DND-41 (cell line): ENCODE data around the gene STAB2.

ENCODE experiments used
- EZH2 ChIP-seq: IDR thresholded peaks from 3 replicates; pipeline ENCODE4 v1.6.1; 2012; ENCODE audit warnings: borderline replicate concordance, low read depth, mild to moderate bottlenecking, moderate library complexity, low read length, inconsistent platforms; ENCODE audit not compliant: severe bottlenecking
- TF ChIP-seq, protein P1 (sequence below): IDR thresholded peaks from 2 replicates; pipeline ENCODE4 v1.5.1; 2012; ENCODE audit warnings: borderline replicate concordance, low read length, moderate library complexity, mild to moderate bottlenecking; ENCODE audit not compliant: poor library complexity, severe bottlenecking; ENCODE audit errors: extremely low read depth

DNA sequence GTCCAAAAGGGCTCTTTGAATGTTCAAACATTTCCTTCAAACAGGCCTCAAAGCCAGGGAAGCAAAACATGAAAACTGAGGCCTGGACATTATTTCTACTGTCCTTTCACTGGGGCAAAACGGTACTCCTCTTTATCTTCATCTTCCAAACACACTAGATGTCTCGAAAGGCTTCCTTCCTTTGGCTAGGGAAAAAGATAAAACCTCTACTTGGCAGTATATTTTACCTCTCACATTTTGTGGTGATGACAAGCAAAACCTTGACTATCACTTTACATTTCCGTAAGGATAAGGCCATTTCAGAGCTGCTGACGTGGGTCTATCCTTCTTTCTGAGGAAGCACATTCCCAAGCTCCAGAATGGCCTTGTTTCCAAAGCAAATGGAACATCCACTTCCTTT, 9.9 kb downstream of the STAB2 start:
- TF ChIP-seq, protein P1, sequence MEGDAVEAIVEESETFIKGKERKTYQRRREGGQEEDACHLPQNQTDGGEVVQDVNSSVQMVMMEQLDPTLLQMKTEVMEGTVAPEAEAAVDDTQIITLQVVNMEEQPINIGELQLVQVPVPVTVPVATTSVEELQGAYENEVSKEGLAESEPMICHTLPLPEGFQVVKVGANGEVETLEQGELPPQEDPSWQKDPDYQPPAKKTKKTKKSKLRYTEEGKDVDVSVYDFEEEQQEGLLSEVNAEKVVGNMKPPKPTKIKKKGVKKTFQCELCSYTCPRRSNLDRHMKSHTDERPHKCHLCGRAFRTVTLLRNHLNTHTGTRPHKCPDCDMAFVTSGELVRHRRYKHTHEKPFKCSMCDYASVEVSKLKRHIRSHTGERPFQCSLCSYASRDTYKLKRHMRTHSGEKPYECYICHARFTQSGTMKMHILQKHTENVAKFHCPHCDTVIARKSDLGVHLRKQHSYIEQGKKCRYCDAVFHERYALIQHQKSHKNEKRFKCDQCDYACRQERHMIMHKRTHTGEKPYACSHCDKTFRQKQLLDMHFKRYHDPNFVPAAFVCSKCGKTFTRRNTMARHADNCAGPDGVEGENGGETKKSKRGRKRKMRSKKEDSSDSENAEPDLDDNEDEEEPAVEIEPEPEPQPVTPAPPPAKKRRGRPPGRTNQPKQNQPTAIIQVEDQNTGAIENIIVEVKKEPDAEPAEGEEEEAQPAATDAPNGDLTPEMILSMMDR = no peak
- no peak for TF ChIP-seq EZH2
